ENCODE data around the gene PFKFB4.

DNA sequence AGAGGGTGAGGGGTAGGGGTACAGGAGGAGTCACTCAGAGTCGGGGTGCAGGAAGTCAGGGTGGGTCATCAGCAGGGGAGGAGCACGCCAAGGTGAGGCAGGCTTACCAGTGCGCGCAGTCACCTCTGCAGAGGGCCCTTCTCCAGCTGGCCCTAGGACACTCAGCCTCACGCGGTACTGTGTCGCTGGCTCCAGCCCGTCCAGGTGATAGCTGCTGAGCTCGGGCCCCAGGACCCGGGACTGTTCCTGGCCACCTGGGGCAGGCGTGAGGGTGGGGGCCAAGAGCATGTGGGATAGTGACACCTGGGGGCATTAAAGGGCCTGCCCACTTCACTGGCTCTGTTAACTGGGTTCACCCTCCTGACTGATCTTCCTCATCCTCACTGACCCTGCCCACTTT lies 31.1 kb upstream of the PFKFB4 start:
- TF ChIP-seq POLR2AphosphoS5 (IDR thresholded peaks at IDR 0.05; ENCODE audit: low read depth, low read length) (no peak), SIN3A (IDR thresholded peaks at IDR 0.05; ENCODE audit: borderline replicate concordance, insufficient read depth, low read length) (no peak), TAF1 (IDR thresholded peaks at IDR 0.05; ENCODE audit: borderline replicate concordance, insufficient read depth, low read length) (no peak), FOXP2 (optimal IDR thresholded peaks at IDR 0.05; ENCODE audit: borderline replicate concordance, extremely low read depth, extremely low read length, insufficient read depth) (no peak)
